GM19240 (cell line): Measurements from ENCODE around the gene TYMP.
"Not testable (repeated sequence)": the region's sequence is repeated elsewhere in the genome, so short reads cannot be mapped to it uniquely, and the experiment has no call there.

Experiments used
- DNase-seq: peaks from one replicate; pipeline ENCODE4 v3.0.0; 2011; ENCODE audit warnings: low spot score; ENCODE audit not compliant: insufficient read length

Gene TYMP

DNA sequence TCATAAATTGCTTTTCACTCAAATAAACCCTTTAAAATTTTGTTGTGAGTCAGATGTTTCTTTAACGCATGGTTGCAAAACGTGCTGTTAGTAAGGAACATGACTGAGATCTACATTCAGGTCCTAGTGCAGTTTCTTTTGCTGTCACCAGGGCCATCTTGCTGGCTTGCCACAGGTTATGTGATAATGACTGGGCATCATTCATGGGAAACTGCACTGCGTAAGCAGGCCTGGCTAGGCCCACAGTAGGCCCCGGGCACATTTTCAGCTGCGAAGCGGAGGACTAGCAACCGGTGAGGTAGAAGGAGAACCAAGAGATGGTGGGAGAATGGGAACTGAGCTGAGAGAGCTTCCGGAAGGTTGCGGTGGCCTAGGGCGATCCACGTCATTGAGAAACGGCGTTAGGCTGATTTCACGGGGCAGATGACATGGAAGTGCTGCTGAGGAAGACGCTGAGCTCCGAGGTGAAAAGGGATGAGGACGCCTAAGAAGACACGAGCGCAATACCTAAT lies 12.7 kb upstream of the TYMP start:
- DNase-seq = no peak

DNA sequence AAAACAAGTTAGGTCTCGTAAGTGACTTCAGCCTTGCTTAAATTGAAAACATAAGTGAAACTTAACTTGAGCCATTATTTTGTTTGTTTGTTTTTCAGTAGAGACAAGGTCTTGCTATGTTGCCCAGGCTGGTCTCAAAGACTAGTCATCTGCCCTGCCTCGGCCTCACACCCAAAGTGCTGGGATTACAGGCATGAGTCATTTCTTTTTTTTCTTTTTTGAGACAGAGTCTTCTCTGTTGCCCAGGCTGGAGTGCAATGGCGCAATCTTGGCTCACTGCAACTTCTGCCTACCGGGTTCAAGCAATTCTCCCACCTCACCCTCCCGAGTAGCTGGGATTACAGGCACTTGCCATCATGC lies 11.8 kb upstream of the TYMP start:
- DNase-seq = not testable (repeated sequence)

DNA sequence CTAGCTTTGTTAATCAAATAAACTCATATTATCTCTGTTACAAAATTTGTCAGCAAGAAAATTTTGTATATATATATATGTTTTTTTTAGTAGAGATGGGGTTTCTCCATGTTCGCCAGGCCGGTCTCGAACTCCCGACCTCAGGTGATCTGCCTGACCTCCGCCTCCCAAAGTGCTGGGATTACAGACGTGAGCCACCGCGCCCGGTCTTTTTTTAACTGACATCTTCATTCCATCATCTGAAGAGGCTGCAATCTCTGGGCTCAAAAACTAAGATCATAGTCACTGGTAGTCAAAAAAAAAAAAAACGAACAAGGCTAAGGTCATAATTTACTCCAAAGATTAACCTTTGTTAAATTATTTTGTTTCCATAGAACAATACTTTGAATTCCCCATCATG lies 10.6 kb upstream of the TYMP start:
- no peak for DNase-seq

DNA sequence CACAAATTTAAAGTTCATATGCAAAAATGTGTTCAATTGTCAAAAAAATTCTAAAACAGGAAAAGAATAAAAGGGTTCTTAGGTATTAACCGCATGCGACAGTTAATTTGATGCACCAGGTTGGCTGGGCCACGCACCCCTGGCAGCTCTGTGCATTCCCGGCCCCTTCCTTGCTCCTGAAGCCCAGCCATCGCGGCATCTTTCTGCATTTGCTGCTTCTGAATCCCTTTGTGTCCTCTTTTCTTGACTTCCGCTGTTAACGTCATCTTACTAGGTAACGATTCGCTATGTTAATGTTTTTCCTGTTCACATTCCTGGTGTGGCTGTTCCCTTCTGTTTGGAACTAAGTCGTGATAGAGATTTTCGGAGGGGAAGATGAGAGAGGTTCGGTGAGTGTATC lies 8.0 kb upstream of the TYMP start:
- no peak for DNase-seq

DNA sequence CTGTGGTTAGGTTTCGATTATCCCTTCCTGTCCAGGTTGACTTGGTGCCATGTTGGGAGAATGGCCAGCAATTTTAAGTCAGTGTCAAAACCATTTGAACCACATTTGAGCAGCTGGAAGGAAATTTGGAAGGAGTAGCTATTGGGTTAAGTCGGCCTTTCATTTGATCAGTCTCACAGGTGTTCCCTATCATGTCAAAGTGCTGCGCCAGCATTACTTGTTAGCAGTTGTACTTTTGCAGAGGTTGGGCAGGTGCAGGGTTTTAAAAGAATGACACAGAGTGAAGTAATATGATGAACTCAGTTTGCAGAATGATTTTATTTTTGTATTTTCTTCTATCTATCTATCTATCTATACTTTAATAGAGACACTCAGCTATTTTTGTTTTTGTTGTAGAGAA lies 6.4 kb upstream of the TYMP start:
- DNase-seq = no peak

DNA sequence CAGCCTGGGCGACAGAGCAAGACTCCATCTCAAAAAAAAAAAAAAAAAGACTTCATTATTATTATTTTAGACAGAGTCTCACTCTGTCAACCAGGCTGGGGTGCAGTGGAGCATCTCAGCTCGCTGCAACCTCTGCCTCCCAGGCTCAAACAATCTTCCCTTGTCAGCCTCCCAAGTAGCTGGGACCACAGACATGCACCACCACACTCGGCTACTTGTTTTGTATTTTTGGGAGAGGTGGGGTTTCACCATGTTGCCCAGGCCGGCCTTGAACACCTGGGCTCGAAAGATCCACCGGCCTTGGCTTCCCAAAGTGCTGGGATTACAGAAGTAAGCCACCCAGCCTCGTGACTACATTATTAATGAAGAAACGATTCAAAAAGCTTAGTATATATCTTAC lies 5.3 kb upstream of the TYMP start:
- DNase-seq = no peak

DNA sequence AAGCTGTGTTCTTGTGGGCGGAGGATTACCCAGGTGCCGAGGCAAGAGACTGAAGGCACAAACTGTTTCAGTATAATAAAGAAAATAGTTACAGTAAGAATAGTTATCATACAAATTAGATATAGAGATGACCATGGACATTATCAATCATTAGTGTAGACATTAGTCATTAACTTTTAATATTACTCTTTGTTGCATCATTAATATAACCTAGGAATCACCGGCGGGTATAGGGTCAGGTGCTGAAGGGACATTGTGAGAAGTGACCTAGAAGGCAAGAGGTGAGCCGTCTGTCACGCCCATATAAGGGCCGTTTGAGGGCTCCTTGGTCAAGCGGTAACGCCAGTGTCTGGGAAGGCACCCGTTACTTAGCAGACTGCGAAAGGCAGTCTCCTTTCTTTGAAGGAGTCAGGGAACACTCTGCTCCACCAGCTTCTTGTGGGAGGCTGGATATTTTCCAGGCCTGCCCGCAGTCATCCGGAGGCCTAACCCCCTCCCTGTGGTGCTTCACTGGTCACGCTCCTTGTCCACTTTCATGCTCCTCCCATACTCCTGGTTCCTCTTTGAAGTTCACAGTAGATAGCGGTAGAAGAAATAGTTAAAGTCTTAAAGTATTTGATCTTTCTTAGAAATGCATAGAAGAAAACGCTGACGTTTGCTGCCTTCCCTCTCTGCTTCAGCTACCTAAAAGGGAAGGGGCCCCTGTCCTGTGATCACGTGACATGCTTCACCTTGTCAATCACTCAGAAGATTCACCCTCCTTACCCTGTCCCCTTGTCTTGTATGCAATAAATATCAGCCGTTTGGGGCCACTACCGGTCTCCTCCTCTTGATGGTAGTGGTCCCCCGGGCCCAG lies 4.3 kb upstream of the TYMP start:
- DNase-seq = not testable (repeated sequence)

DNA sequence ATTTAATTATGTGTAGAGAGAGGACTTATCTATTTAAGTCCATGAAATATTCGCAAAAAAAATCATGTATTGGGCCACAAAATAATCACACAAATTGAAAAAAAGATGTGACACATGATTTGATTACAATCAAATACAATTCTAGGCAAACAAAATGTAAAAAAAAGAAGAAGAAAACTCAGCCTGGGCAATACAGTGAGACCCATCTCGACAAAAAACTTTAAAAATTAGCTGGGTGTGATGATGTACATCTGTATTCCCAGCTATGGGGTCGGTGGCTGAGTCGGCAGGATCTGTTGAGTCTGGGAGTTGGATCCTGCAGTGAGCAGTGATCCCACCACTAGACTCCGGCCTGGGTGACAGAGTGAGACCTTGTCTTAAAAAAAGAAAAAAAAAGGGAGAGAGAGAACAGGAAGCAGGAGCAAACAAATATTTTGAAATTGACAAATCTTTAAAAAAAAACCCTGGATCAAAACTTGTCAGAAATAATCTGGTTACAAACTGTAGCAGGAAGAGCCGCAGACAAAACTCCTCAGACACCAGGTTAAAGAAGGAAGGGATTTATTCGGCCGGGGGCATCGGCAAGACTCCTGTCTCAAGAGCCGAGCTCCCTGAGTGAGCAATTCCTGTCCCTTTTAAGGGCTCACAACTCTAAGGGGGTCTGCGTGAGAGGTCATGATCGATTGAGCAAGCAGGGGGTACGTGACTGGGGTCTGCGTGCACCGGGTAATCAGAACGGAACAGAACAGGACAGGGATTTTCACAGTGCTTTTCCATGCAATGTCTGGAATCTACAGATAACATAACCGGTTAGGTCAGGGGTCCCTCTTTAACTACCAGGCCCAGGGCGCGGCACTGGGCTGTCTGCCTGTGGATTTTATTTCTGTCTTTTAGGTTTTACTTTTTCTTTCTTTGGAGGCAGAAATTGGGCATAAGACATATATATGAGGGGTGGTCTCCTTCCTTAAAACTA lies 3.3 kb upstream of the TYMP start:
- no peak for DNase-seq

DNA sequence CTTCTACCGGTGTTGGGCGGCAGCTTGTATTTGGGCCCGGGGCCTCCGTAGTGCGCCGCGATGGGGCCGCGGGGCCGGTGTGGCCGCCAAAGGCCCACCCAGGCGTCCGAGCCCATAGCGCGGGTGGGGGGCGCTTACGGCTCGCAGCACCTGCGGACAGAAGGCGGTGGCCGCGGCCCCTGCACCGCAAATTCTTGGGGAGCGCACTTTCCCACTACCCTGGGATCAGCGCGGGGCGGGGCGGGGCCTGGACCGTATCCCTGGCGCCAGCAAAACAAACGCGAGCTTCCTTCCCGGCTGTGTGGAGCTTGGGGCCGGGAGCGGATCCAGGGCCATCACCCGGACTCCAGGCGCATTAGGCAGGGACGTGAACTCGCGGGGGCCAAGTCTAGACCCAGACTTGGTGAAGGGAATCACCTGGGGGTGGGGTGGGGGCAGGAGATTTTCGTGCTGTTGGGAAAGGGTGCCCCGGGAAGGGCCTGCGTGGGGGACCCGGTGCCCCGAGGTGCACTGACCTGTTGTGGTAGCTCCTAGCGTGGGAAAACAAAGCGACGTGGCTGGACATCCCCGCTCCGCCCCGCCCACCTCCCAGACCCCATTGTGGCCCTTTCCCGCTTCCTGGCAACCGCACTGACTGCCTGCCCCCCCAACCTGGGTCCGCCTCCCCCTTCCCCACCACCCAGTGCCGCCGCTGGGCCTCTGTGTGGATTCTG lies 2.3 kb upstream of the TYMP start:
- no peak for DNase-seq

DNA sequence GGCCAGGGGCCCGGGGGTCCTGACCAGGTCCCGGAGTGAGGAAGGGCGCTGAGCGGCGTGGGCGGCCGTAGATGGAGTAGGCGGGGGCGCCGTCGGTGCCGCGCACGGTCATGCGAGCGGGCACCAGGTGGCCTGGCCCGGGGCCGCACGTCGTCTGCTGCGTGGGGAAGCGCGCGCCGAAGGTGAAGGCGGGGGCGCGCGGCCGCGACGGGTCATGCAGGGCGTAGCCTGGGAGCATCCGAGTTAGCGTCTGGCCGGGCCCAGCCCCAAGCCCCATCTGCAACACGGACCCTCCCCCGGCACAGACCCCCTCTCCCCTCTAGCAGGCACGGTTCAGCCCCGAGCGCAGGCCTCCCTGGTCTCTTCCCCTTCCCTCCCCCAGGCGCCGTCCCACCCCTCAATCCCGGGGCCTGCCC lies 1.7 kb upstream of the TYMP start:
- DNase-seq = no peak

DNA sequence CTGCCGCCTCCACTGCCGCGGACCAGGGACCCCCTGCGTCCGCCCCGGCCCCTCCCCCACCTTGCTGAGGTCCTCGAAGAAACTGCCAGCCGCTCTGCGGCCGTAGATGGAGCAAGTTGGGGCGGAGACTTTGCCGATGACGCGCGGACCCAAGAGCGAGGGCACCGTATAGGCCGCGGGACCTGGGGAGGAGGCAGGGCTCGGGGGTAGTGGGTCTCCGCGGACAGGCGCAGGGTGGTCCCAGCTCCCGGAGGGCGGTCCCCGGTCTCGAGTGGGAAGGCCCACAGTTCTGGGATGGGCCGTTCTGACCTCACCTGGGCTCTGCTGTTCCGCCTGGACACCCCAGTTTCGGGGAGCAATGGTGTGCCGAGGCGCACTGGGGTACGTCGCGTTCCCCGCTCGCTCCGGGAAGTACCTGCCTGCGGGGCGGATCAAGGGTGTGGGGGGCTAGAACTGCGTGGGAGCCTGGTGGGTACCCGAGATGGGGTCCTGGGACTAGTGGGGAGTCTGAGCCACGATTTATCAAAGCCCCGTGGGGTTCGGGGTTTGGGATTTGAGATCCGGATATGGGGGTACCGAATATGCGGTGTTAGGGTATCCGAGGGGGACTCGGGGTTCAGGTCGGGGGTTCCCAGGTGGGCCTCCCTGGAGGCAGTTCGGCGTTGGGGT lies 1.2 kb upstream of the TYMP start:
- no peak for DNase-seq

DNA sequence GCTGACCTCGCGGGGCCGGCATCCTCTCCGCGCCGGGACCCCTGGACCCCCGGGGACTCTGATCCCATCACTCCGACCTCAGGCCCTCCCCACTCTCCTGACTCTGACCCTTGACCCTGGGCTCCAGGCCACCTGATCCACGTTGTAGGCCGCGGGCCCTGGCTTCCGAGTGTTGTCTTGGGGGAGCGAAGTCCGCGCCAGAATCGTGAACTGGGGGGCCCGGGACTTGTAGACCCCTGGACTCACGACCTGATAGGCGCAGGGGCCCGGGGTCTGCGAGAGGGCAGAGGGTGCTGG lies 716 bp upstream of the TYMP start:
- no peak for DNase-seq

DNA sequence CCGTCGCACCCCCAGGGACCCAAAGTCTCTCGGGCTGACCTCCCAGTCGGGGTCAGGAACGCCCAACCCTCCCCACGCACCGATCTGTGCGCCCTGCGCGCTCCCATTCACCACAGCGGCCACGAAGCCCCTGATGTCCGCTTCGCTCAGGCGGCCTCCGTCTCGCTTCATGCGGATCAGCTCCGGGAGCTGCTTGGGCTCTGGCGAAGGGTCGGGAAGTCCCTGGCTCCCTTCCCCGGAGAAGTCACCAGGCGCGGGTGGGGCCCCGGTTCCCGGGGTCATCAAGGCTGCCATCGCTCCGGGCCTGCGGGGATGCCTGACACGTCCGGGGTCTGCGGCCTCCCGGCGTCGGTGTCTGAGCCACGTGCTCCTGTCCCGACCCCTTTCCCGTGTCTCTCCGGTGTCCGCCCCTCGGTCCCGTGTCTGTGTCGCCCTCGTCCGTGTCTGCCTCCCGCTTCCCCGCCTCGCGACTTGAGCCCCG lies 356 bp downstream of the TYMP start:
- no peak for DNase-seq

DNA sequence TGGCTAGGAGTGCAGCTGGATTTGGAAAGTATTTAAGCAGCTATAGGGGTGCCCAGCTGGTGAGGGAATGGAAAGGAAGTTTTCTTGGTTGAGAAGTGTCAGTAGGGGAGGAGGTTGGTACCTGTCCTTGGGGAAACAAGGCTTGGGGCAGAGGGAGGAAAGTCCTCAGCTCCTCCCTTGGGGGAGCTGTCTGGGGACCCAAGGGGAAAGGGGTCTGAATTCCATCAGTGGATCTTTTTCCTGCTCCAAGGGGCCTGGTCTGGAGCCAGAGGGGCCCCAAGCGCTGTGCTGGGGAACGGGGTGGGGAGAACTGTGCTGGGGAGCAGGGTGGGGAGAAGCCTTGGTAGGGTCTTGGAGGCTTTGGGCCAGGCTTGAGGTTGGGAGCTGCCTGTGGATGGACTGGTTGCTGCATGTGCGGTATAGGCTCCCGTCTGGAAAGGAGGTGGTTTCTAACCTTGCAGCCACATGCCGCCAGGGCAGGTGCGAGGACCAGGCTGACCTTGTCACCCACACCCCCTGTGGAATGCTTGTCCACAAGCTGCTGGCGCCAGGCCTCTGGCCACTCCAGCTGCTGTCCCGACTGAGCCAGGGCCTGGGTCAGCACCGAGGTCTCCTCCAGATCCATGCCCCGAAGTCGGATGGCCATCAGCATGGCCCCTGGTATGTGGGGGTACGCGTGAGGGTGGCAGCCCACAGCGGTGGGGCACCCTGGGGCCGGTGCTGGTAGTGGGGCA lies 963 bp downstream of the TYMP start:
- DNase-seq = no peak

DNA sequence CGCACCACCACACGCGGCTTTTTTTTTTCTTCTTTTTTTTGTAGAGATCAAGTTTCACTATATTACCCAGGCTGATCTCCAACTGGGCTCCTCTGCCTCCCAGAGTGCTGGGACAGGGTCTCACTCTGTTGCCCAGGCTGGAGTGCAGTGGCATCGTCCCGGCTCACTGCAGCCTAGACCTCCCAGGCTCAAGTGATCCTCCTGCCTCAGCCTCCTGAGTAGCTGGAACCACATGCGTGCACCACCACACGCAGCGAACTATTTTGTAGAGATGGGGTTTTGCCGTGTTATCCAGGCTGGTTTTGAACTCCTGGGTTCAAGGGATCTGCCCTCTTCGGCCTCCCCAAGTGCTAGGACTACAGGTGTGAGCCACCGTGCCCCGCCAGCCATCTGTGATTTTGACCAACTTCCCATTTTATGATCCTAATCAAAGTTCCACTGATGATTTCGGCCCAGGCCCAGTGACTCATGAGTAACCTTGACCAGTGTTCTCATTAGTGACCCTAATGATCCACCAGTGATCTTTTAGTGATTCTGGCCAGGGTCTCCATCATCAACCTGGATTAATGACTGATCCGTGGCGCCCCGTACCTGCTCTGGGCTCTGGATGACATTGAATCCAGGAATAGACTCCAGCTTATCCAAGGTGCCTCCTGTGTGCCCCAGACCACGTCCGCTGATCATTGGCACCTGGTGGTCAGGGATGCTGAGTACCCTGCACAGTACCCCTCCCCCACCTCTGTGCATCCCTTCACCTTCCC lies 1.7 kb downstream of the TYMP start:
- no peak for DNase-seq

DNA sequence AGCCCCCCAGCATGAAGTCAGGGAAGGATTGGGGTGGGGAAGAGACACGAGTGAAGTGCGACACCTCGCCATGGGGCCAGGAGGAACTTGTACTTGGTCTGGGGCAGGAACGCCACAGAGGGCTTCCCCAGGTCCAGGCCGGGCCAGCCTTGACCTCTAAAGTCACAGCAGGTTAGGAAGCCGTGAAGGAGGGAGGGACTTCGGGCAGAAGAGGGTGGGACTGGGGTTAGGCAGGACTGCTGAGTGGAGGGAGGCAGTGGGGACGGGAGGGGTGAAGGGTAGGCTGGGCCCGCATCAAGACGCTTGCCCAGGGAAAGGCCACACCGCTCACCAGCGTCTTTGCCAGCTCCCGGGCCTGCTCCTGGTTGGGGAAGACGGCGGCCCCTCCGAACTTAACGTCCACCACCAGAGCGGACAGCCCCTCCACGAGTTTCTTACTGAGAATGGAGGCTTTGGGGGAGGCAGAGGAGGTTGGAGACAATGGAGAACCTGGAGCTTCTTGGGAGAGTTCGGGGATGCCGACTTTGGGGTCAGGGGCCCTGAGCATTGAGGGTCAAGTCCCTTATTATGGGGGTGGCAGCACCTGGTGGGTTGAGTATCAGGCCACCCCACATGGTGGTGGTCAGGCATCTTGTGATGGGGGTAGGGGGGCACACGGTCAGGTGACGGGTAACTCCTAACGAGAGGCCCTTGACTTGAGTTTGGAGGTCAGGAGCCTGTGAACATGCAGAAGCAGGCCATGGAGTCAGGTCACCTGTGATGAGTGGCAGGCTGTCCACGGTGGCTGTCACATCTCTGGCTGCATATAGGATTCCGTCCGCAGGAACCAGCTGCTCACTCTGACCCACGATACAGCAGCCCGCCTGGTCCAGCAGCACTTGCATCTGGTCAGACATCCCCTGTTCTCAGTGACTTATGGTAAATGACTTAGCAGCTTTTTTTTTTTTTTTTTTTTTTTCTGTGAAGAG lies 2.7 kb downstream of the TYMP start:
- no peak for DNase-seq

DNA sequence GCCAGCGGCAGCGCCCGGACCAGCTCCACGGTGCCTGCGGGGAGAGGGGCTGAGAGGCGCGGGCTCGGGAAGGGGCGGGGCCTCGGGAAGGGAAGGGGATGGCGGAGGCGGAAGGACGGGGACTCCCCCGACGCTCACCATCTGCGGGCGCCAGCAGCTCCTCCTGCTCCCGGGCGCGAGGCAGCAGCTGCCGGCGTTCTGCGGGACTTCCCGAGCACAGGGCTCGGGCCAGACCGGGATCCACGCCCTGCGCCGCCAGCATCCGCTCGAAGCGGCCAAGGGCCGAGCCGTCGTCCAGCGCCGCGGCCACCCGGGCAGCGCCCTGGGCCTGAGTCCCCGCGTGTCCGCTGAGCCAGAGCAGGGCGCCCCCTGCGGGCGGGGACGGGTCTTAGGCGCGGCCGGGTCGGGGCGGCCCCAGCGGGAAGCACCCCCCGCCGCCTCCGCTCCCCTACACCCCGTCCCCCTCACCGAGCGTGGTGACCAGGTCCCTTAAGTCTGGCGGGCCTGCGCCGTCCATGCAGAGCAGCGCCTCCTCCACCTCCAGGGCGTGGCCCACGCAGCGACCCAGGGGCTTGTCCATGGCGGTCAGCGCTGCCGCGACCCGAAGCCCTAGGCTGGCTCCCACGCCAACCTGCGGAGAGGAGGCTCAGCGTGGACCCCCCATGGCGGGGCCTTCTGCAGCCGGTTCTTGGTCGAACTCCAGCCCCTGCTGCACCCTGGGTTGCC lies 3.5 kb downstream of the TYMP start:
- DNase-seq = no peak

DNA sequence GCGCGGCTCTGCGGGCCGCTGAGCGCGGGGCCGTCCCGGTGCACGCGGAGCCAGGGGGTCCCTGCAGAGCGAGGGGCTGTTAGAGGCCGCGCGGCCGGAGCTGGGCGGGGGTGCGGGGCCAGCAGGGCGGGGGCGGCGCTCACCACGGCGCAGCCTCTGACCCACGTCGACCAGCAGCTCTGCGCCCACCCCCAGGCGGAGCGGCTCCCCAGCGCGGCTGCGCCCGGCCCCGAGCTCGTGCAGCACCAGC lies 4.0 kb downstream of the TYMP start:
- no peak for DNase-seq
